ENCODE results near the gene CLIP4. TPM values are rescaled to one million over a fixed set of nuclear protein-coding genes. Genes with fewer than 3 reads are reported as not detected.

The CLIP4 gene
- total and polyA plus RNA-seq, 2 donors, result 12.5 to 28.2 TPM

GRCh38 chr2:29143657-29144056 lies 28.4 kb downstream of the CLIP4 start:
- Histone ChIP-seq H3K4me3 (ENCODE audit: low read length in 2 of 2) (no peak overlapping the region), H3K27ac (ENCODE audit: low read depth in 1 of 2, low read length in 1 of 2) (no peak overlapping the region), H3K9me3 (ENCODE audit: control insufficient read depth in 2 of 2, insufficient read depth in 1 of 2, low read length in 1 of 2) (no peaks in the 10 kb centered on the region), H3K36me3 (ENCODE audit: control insufficient read depth in 2 of 2, insufficient read depth in 2 of 2, low read length in 1 of 2) (peaks cover 0 to 21% of the 10 kb centered on the region in 2 donors), H3K27me3 (ENCODE audit: control insufficient read depth in 2 of 2, insufficient read depth in 1 of 2, low read length in 1 of 2) (no peaks in the 10 kb centered on the region), H3K4me1 (ENCODE audit: control insufficient read depth in 2 of 2, insufficient read depth in 2 of 2, low read length in 2 of 2) (peaks cover 0 to 6% of the 10 kb centered on the region in 2 donors)
- WGBS, result 97% methylated on average over 6 of the region's 6 CpGs
- DNase-seq (ENCODE audit: low read depth in 6 of 9, low spot score in 9 of 9), result no peak

DNA sequence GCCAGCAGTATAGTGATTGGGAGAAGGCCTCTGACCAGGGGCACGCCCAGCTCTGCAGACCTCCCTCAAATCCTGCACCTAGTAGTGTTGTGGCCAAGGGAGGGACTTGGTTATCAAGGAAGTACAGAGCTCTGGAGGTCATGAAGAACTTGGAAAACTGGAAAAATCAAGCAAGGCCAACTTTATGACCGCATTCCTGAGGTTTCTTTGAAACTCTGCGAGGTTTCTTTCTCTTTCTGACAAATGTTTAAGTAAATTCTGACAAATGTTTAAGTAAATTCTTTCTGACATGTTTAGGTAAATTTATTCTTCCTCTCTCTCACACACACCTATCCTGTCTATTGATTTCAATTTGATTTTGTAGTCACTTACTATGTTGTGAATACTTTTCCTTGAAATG lies 31.0 kb downstream of the CLIP4 start:
- Histone ChIP-seq H3K36me3 (ENCODE audit: control insufficient read depth in 2 of 2, insufficient read depth in 2 of 2, low read length in 1 of 2) (peaks cover 0 to 21% of the 10 kb centered on the region in 2 donors), H3K27ac (ENCODE audit: low read depth in 1 of 2, low read length in 1 of 2) (no peak overlapping the region), H3K4me3 (ENCODE audit: low read length in 2 of 2) (no peak overlapping the region), H3K27me3 (ENCODE audit: control insufficient read depth in 2 of 2, insufficient read depth in 1 of 2, low read length in 1 of 2) (no peaks in the 10 kb centered on the region), H3K9me3 (ENCODE audit: control insufficient read depth in 2 of 2, insufficient read depth in 1 of 2, low read length in 1 of 2) (no peaks in the 10 kb centered on the region), H3K4me1 (ENCODE audit: control insufficient read depth in 2 of 2, insufficient read depth in 2 of 2, low read length in 2 of 2) (peaks cover 0 to 4% of the 10 kb centered on the region in 2 donors)
- no peak for DNase-seq (ENCODE audit: low read depth in 6 of 9, low spot score in 9 of 9)
- 97% methylated on average over 3 of the region's 3 CpGs for WGBS

- H3K4me3 ChIP-seq (ENCODE audit: low read length in 2 of 2), result no peak overlapping the region
- no peaks in the 10 kb centered on the region for H3K4me1 ChIP-seq (ENCODE audit: control insufficient read depth in 2 of 2, insufficient read depth in 2 of 2, low read length in 2 of 2)
- H3K27me3 ChIP-seq (ENCODE audit: control insufficient read depth in 2 of 2, insufficient read depth in 1 of 2, low read length in 1 of 2), result no peaks in the 10 kb centered on the region
- peaks cover 0 to 21% of the 10 kb centered on the region in 2 donors for H3K36me3 ChIP-seq (ENCODE audit: control insufficient read depth in 2 of 2, insufficient read depth in 2 of 2, low read length in 1 of 2)
- 81% methylated on average over 3 of the region's 3 CpGs for WGBS
- no peak for DNase-seq (ENCODE audit: low read depth in 6 of 9, low spot score in 9 of 9)
- H3K27ac ChIP-seq (ENCODE audit: low read depth in 1 of 2, low read length in 1 of 2), result no peak overlapping the region
- H3K9me3 ChIP-seq (ENCODE audit: control insufficient read depth in 2 of 2, insufficient read depth in 1 of 2, low read length in 1 of 2), result no peaks in the 10 kb centered on the region
Measured at GRCh38 chr2:29147963-29148362, 32.7 kb downstream of the CLIP4 start.

- DNase-seq (ENCODE audit: low read depth in 6 of 9, low spot score in 9 of 9), result no peak
- no peaks in the 10 kb centered on the region for H3K9me3 ChIP-seq (ENCODE audit: control insufficient read depth in 2 of 2, insufficient read depth in 1 of 2, low read length in 1 of 2)
- no peak overlapping the region for H3K4me3 ChIP-seq (ENCODE audit: low read length in 2 of 2)
- H3K4me1 ChIP-seq (ENCODE audit: control insufficient read depth in 2 of 2, insufficient read depth in 2 of 2, low read length in 2 of 2), result no peaks in the 10 kb centered on the region
- H3K27ac ChIP-seq (ENCODE audit: low read depth in 1 of 2, low read length in 1 of 2), result no peak overlapping the region
- no peaks in the 10 kb centered on the region for H3K27me3 ChIP-seq (ENCODE audit: control insufficient read depth in 2 of 2, insufficient read depth in 1 of 2, low read length in 1 of 2)
- peaks cover 6 to 30% of the 10 kb centered on the region in 2 donors for H3K36me3 ChIP-seq (ENCODE audit: control insufficient read depth in 2 of 2, insufficient read depth in 2 of 2, low read length in 1 of 2)
- WGBS, result 99% methylated on average over 2 of the region's 2 CpGs
Measured at GRCh38 chr2:29154610-29155009, 39.4 kb downstream of the CLIP4 start.

- H3K36me3 ChIP-seq (ENCODE audit: control insufficient read depth in 2 of 2, insufficient read depth in 2 of 2, low read length in 1 of 2), result peaks cover 6 to 30% of the 10 kb centered on the region in 2 donors
- H3K4me1 ChIP-seq (ENCODE audit: control insufficient read depth in 2 of 2, insufficient read depth in 2 of 2, low read length in 2 of 2), result no peaks in the 10 kb centered on the region
- H3K27ac ChIP-seq (ENCODE audit: low read depth in 1 of 2, low read length in 1 of 2), result no peak overlapping the region
- WGBS, result 78% methylated on average over 2 of the region's 2 CpGs
- H3K9me3 ChIP-seq (ENCODE audit: control insufficient read depth in 2 of 2, insufficient read depth in 1 of 2, low read length in 1 of 2), result no peaks in the 10 kb centered on the region
- no peaks in the 10 kb centered on the region for H3K27me3 ChIP-seq (ENCODE audit: control insufficient read depth in 2 of 2, insufficient read depth in 1 of 2, low read length in 1 of 2)
- DNase-seq (ENCODE audit: low read depth in 6 of 9, low spot score in 9 of 9), result no peak
- H3K4me3 ChIP-seq (ENCODE audit: low read length in 2 of 2), result no peak overlapping the region
Measured at GRCh38 chr2:29155578-29155977, 40.4 kb downstream of the CLIP4 start.

DNA sequence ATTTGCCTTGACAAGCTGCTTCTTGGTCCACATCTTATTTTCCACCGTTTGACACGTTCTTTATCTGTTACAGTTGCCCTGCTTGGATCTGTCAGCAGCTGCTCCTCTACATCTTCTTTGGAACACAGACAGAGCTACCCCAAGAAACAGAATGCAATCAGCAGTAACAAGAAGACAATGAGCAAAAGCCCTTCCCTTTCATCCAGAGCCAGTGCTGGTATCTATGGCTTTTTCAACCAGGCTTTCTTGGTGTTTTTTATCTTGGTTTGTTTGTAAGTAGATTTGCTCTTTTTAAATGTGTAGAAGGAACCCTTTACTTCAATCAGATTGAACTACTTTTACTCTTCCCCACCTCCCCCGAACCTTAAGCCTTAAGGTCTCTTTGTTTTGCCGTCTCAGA lies 41.9 kb downstream of the CLIP4 start:
- Histone ChIP-seq H3K27ac (ENCODE audit: low read depth in 1 of 2, low read length in 1 of 2) (no peak overlapping the region), H3K36me3 (ENCODE audit: control insufficient read depth in 2 of 2, insufficient read depth in 2 of 2, low read length in 1 of 2) (peaks cover 6 to 34% of the 10 kb centered on the region in 2 donors), H3K9me3 (ENCODE audit: control insufficient read depth in 2 of 2, insufficient read depth in 1 of 2, low read length in 1 of 2) (no peaks in the 10 kb centered on the region), H3K27me3 (ENCODE audit: control insufficient read depth in 2 of 2, insufficient read depth in 1 of 2, low read length in 1 of 2) (no peaks in the 10 kb centered on the region), H3K4me1 (ENCODE audit: control insufficient read depth in 2 of 2, insufficient read depth in 2 of 2, low read length in 2 of 2) (no peaks in the 10 kb centered on the region), H3K4me3 (ENCODE audit: low read length in 2 of 2) (no peak overlapping the region)
- DNase-seq (ENCODE audit: low read depth in 6 of 9, low spot score in 9 of 9), result peak in 3 of 9 donors; percentile 13 to 48 (median 16)
- 52% methylated on average over 4 of the region's 4 CpGs for WGBS

DNA sequence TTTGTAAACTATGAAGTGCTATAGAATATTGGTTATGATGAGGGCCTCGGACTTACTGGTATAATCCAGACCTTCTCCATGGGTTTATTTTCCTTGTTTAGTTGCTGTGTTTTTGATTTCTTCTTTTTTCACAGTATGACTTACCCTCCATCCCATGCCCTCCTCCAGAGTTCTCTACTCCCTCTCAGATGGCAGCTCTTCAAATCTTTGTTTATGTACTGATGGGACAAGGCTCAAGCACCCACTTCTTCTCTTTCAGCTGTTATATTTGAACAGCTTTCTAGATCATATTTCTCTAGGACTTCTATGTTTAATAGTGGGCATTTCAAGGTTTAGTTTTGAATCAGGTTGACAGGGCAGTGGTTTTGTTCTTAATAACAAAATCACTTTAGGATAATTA lies 43.9 kb downstream of the CLIP4 start:
- Histone ChIP-seq H3K27ac (ENCODE audit: low read depth in 1 of 2, low read length in 1 of 2) (no peak overlapping the region), H3K9me3 (ENCODE audit: control insufficient read depth in 2 of 2, insufficient read depth in 1 of 2, low read length in 1 of 2) (no peaks in the 10 kb centered on the region), H3K36me3 (ENCODE audit: control insufficient read depth in 2 of 2, insufficient read depth in 2 of 2, low read length in 1 of 2) (peaks cover 6 to 30% of the 10 kb centered on the region in 2 donors), H3K4me1 (ENCODE audit: control insufficient read depth in 2 of 2, insufficient read depth in 2 of 2, low read length in 2 of 2) (peaks cover 0 to 2% of the 10 kb centered on the region in 2 donors), H3K4me3 (ENCODE audit: low read length in 2 of 2) (no peak overlapping the region), H3K27me3 (ENCODE audit: control insufficient read depth in 2 of 2, insufficient read depth in 1 of 2, low read length in 1 of 2) (no peaks in the 10 kb centered on the region)
- no peak for DNase-seq (ENCODE audit: low read depth in 6 of 9, low spot score in 9 of 9)
- 63% methylated on average over 1 of the region's 1 CpG for WGBS

DNA sequence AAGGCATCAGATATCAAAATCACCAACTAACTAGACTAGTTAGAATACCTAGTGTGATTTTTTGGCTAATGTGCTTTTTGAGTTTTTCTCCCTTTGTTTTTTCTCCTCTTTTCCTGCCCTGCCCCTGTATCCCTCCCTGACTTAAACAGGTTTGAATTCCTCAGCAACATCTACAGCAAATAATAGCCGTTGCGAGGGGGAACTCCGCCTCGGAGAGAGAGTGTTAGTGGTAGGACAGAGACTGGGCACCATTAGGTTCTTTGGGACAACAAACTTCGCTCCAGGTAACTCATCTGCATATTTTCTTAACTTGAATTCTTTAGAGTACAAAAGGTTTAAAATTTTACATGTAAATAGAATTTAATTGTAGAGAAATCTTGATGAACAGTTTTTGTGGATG lies 45.0 kb downstream of the CLIP4 start:
- Histone ChIP-seq H3K9me3 (ENCODE audit: control insufficient read depth in 2 of 2, insufficient read depth in 1 of 2, low read length in 1 of 2) (no peaks in the 10 kb centered on the region), H3K27ac (ENCODE audit: low read depth in 1 of 2, low read length in 1 of 2) (no peak overlapping the region), H3K4me3 (ENCODE audit: low read length in 2 of 2) (no peak overlapping the region), H3K27me3 (ENCODE audit: control insufficient read depth in 2 of 2, insufficient read depth in 1 of 2, low read length in 1 of 2) (no peaks in the 10 kb centered on the region), H3K36me3 (ENCODE audit: control insufficient read depth in 2 of 2, insufficient read depth in 2 of 2, low read length in 1 of 2) (peaks cover 0 to 22% of the 10 kb centered on the region in 2 donors), H3K4me1 (ENCODE audit: control insufficient read depth in 2 of 2, insufficient read depth in 2 of 2, low read length in 2 of 2) (peaks cover under 1 to 3% of the 10 kb centered on the region in 2 donors)
- DNase-seq (ENCODE audit: low read depth in 6 of 9, low spot score in 9 of 9), result no peak
- 99% methylated on average over 5 of the region's 5 CpGs for whole genome bisulfite sequencing

GRCh38 chr2:29162204-29162928 lies 47.2 kb downstream of the CLIP4 start:
- Histone ChIP-seq H3K27ac (ENCODE audit: low read depth in 1 of 2, low read length in 1 of 2) (no peak overlapping the region), H3K9me3 (ENCODE audit: control insufficient read depth in 2 of 2, insufficient read depth in 1 of 2, low read length in 1 of 2) (no peaks in the 10 kb centered on the region), H3K27me3 (ENCODE audit: control insufficient read depth in 2 of 2, insufficient read depth in 1 of 2, low read length in 1 of 2) (no peaks in the 10 kb centered on the region), H3K4me3 (ENCODE audit: low read length in 2 of 2) (no peak overlapping the region), H3K4me1 (ENCODE audit: control insufficient read depth in 2 of 2, insufficient read depth in 2 of 2, low read length in 2 of 2) (peaks cover 3 to 13% of the 10 kb centered on the region in 2 donors), H3K36me3 (ENCODE audit: control insufficient read depth in 2 of 2, insufficient read depth in 2 of 2, low read length in 1 of 2) (peaks cover 0 to 14% of the 10 kb centered on the region in 2 donors)
- DNase-seq (ENCODE audit: low read depth in 6 of 9, low spot score in 9 of 9), result no peak
- WGBS, result 93% methylated on average over 1 of the region's 1 CpG

Measured in thymus (tissue), 11 donors.